ENCODE measurements around the gene TACR2.

GRCh38 chr10:69453795-69454194 is 37.1 kb upstream of the TACR2 start:
- no peak for TF ChIP-seq POLR2A (IDR thresholded peaks at IDR 0.05)
- no peak for TF ChIP-seq EP300 (IDR thresholded peaks at IDR 0.05)
- TF ChIP-seq CTCF (IDR thresholded peaks at IDR 0.05): no peak
